Activated CD4-positive, alpha-beta T cell treated with anti-CD3 and anti-CD28 coated beads, Interleukin-2, amount 50 U/mL, for 24 hours (primary cell): ENCODE data around the gene VEZT.
"Not testable (repeated sequence)": the region's sequence is repeated elsewhere in the genome, so short reads cannot be mapped to it uniquely, and the experiment has no call there.

Source experiments
- DNase-seq, 2 donors: peaks; one replicate each; pipeline ENCODE4 v3.0.0-alpha.2; 2020; ENCODE audit warnings: low read depth in 1 of 2, low spot score in 1 of 2

VEZT gene

GRCh38 chr12:95253386-95253785 is 35.8 kb downstream of the VEZT start:
- no peak for DNase-seq

- DNase-seq, result no peak
Observed at GRCh38 chr12:95257541-95257940, 39.9 kb downstream of the VEZT start.

DNA sequence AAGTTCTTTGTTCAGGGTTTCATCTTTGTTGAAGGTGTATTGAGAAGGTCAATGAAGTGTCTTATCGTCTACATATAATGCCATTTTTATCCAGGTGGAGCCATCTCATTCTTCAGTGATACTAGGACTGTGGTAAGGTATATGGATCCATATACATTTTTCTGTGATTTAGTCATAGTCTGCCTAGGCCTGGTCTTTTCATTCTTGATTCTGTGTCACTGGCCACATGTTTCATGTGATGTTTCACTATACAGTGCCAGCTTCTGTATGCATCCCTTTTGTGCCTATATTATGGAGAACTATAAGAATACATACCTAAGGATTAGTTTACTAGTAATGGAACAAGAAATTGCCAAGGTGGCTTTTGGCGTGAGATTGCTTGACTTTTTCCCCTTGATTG is 40.5 kb downstream of the VEZT start:
- no peak for DNase-seq

GRCh38 chr12:95258803-95259202 is 41.2 kb downstream of the VEZT start:
- no peak for DNase-seq

DNA sequence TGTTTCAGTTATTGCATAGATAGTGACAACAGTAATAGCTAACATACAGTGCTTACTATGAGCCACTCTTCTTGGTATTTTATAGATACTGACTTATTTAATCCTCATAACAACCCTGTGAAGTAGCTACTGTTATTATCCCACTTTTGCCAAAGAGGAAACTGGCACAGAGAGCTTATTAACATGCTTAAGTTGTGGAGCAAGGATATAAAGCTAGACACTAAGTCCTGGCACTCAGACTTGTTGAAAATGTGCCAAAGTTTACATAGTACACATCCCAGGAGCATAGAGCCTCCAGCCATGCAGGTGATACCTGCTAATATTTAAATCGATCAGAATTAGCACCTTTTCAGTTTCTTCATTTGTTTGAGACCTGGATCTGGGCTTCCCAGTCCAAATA is 41.8 kb downstream of the VEZT start:
- DNase-seq, result no peak

GRCh38 chr12:95261109-95261508 is 43.5 kb downstream of the VEZT start:
- no peak for DNase-seq

DNA sequence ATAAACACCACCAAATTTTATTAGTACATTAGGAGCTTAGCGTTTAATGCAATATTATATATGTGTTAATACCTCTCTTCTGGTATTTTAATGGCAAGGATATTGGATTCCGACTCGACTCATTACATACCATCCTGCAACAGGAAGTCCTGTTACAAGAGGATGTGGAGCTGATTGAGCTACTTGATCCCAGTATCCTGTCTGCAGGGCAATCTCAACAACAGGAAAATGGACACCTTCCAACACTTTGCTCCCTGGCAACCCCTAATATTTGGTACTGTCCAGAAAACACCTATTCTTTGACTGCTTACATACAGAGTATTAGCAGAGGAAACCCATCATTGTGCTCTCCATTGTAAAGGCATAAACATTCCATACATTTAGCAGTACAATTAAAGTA is 45.2 kb downstream of the VEZT start:
- no peak for DNase-seq

GRCh38 chr12:95265765-95266164 is 48.2 kb downstream of the VEZT start:
- no peak for DNase-seq

GRCh38 chr12:95266254-95266653 is 48.6 kb downstream of the VEZT start:
- no peak for DNase-seq

DNA sequence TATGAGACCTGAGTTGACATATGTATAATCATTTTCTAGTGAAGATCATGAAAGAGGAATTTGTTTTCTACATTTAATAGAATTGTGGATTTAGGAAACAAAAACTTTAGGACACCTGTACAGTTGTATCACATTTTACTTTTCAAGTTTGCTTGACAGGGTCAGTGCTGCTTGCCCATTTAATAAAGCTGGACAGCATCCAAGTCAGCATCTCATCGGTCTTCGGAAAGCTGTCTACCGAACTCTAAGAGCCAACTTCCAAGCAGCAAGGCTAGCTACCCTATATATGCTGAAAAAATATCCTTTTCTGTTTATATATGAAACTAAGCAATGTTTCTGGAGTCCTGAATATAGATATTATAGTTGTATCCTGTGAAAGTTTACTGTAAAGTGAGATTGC is 52.3 kb downstream of the VEZT start:
- no peak for DNase-seq

DNA sequence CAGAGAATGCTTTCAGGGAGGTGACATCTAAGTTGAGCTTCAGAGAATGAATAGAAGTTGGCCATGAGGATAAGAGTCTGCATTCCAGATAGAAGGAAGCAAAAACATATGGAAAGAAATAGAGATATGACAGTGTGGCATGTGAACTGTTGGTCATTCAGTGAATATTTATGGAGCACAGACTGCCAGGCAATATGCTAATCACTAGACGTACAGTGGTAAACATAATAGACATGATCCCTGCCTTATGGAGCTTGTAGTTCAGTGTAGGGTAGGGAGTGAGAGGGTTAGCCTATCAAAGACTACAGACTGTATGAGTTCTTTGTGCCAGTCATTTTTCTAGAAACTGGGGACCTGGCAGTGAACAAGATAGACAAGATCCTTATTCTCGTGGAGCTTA is 53.9 kb downstream of the VEZT start:
- DNase-seq, result no peak

- no peak for DNase-seq
Observed at GRCh38 chr12:95277139-95277538, 59.5 kb downstream of the VEZT start.

GRCh38 chr12:95279856-95280255 is 62.2 kb downstream of the VEZT start:
- DNase-seq, result no peak

DNA sequence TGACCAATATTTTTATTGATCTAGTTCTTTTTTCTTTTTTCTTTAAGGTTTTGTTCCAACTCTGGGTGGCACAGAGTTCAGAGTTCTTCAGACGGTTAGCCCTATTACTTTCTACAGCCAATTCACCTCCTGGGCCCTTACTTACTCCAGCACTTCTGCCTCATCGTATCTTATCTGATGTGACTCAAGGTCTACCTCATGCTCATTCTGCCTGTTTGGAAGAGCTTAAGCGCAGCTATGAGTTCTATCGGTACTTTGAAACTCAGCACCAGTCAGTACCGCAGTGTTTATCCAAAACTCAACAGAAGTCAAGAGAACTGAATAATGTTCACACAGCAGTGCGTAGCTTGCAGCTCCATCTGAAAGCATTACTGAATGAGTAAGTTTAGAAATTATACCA is 64.7 kb downstream of the VEZT start:
- no peak for DNase-seq

GRCh38 chr12:95283371-95283770 is 65.8 kb downstream of the VEZT start:
- no peak for DNase-seq

DNA sequence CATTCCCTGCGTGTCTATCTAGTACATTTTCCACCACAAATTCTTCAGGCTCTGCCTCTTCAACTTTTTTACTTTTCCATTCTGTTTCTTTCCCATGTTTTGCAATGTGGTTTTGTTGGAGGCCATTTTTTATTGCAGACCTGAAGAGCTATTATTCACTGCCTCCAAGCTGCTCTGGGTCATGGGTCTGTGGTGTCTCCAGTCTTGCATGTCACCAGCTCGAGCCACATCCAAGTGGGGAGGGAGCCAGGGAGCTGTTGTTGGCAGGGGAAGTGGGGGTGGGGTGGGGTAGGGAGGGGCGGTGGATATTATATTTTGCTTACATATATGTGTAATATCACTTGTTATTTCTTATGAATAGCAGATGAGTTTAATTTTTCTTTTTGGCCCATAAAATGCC is 69.1 kb downstream of the VEZT start:
- no peak for DNase-seq

- no peak for DNase-seq
Observed at GRCh38 chr12:95291501-95291900, 73.9 kb downstream of the VEZT start.

DNA sequence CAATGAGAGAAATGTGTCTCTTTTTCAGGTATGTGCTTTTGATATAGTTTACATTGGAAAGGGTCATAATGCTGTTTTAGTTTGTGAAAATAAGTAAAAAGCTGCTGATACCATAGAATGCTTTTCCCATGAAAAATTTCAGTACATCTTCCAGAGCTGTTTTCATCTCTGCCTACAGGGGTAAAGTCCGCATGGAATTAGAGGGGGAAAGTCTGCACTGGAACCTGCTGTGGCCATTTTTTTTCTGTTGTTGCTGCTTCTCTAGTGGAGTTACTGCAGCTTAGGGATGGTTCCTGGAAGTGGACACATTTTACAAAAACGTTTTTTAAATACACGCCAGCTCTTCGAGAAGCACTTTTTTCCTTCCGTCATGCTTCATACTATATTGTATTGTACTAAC is 81.3 kb downstream of the VEZT start:
- no peak for DNase-seq

- no peak for DNase-seq
Observed at GRCh38 chr12:95300286-95300685, 82.7 kb downstream of the VEZT start.

DNA sequence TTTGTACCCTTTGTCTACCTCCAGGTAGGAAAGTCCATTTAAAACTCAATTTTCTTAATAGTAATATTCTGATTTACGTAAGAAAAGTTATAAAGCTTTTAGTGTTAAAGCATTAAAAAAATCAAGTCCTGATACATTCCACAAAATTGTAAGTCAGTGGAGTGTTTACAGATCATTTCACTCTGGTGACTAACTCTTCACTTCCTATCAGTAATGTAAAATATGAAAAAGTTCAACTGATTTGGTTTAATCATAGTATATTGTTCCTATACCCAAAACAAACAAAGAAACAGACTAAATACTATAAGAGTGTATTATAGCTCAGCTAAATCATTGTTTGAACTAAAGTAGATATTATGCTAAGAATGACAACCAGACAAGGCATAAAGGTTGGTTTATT is 85.9 kb downstream of the VEZT start:
- DNase-seq, result no peak

- no peak for DNase-seq
Observed at GRCh38 chr12:95304673-95305198, 87.1 kb downstream of the VEZT start.

- DNase-seq, result no peak
Observed at GRCh38 chr12:95312656-95313055, 95.0 kb downstream of the VEZT start.

GRCh38 chr12:95314756-95315155 is 97.1 kb downstream of the VEZT start:
- DNase-seq, result not testable (repeated sequence)

DNA sequence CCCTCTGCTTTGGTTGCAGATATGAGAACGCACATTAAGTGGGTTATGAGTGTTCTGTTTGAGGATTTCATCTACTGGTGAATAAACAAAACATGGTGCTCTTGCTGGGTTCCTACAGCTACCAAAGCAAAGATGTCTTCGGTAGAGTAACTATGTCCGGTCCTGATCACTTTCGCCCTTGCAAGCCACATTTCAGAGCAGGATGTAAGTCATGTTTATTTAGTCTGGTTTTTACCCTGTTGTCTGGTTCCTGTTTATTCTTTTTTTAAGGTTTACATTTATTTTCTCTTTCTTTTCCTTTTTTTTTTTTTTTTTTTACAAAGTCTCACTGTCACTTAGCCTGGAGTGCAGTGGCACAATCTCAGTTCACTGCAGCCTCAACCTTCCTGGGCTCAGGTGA is 99.2 kb downstream of the VEZT start:
- DNase-seq, result no peak
